NB4 (cell line): ENCODE results near the gene DLD.

Experiments
- DNase-seq: peaks from one replicate; pipeline ENCODE4 v3.0.0; 2010; ENCODE audit warnings: low read depth
- H3K4me3 ChIP-seq: one replicate; pipeline ENCODE4 v1.5.1; 2011; ENCODE audit warnings: mild to moderate bottlenecking, low read depth, low read length, moderate library complexity
- CTCF ChIP-seq: IDR thresholded peaks from one replicate; pipeline ENCODE4 v1.5.1; 2012; ENCODE audit warnings: low read depth, low read length
- MAX ChIP-seq: IDR thresholded peaks from 2 replicates; pipeline ENCODE4 v1.6.1; 2011; ENCODE audit warnings: low read depth, low read length
- MYC ChIP-seq: IDR thresholded peaks from 2 replicates; pipeline ENCODE4 v1.6.1; 2011; ENCODE audit warnings: low read depth, low read length
- POLR2A ChIP-seq: IDR thresholded peaks from 2 replicates; pipeline ENCODE4 v1.6.1; 2011; ENCODE audit warnings: mild to moderate bottlenecking; ENCODE audit not compliant: insufficient read length; ENCODE audit errors: extremely low read depth

DLD gene

GRCh38 chr7:107870427-107871000 is 20.5 kb upstream of the DLD start:
- TF ChIP-seq MAX (no peak), MYC (no peak), POLR2A (no peak), CTCF (no peak)
- DNase-seq: no peak
- no peak overlapping the region for H3K4me3 ChIP-seq

GRCh38 chr7:107874111-107874510 is 16.9 kb upstream of the DLD start:
- H3K4me3 ChIP-seq: no peak overlapping the region
- no peak for TF ChIP-seq MAX
- TF ChIP-seq POLR2A: no peak
- no peak for TF ChIP-seq CTCF
- TF ChIP-seq MYC: no peak
- no peak for DNase-seq

DNA sequence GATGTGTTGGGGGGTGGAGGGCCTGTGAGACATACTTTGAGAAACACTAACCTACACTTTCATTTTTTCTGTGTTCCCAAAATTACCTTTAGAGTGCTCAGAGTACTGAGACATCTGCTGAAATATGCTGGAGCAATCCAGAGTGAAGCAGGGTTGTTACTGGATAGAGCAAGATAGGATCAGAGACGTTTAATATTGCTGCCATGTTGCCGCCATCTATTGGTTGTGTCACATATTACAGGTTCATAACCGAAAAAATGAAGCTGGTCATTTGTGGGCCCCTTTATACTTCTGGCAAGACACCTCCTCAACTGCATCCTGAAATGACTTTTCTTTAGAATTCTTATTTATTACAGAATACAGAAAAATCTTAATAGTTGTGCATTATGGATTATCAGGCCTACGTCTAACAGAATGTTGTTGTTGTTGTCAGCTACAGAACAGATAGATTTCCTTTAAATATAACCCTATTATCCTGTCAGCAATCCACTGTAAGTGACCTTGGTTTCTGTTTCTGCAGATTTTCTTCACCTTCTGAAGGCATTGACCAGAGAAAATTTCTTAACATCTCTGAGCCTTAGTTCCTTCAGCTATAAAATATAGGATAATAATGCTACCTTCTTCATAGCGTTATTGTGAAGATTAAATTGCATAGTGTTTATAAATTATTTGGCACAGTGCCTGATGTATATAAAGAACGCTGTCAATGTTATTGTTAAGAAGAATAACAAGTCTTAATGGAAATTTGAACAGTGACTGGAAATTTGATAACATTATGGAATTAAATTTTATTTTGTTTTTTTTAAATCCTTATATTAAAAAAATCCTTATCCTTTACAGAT is 16.2 kb upstream of the DLD start:
- H3K4me3 ChIP-seq: no peak overlapping the region
- peak; percentile 40; the same call in 1 of the 2 replicates for TF ChIP-seq MYC
- TF ChIP-seq MAX: peak; percentile 59; the same call in 1 of the 2 replicates
- peak; percentile 67 for TF ChIP-seq CTCF
- no peak for TF ChIP-seq POLR2A
- DNase-seq: peak; percentile 84

DNA sequence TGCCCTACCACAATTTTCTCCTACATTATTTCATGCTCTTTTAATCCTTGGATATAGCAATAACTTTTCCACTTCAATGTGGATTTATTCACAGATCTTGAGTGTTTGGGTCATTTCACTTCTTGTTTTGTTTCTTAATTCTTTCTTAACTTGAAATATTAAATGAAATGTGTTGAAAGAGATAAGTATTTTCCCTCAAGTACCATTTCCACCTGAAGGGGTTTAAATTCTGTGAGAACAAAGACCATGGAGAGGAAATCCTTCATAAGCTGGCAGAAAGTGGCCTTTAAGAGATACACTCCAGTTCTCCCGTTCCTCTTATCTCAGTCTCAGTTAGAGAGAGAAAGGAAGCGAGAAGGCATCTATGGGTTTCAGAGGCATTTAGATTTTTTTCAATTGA is 14.1 kb upstream of the DLD start:
- TF ChIP-seq MYC: no peak
- TF ChIP-seq POLR2A: no peak
- TF ChIP-seq MAX: no peak
- TF ChIP-seq CTCF: no peak
- H3K4me3 ChIP-seq: no peak overlapping the region
- DNase-seq: no peak

GRCh38 chr7:107877731-107878382 is 13.1 kb upstream of the DLD start:
- H3K4me3 ChIP-seq: no peak overlapping the region
- TF ChIP-seq MAX: no peak
- no peak for TF ChIP-seq CTCF
- TF ChIP-seq MYC: no peak
- no peak for TF ChIP-seq POLR2A
- no peak for DNase-seq
